ENCODE results near the gene HSD11B1. TPM values are rescaled to one million over a fixed set of nuclear protein-coding genes. Genes with fewer than 3 reads are reported as not detected.

Gene HSD11B1
- total RNA-seq, 1 donor from 2014 or later, result not detected

DNA sequence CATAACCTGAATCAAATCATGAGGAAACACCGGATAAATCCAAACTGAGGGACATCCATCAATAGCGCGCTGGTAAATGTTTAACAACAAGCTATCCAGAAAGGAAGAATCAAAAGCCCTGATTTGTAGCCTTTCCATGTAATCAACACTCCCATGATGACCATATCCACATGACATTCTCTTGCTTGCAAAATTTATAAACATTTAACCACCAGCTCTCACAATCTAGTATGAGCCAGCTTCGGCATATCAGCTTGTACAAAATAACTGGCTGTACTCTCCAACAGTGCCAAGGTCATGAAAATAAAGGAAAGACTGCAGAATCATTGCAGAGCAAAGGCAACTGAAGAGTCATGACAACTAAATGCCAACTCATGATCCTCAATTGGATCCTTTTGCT is 15.7 kb downstream of the HSD11B1 start:
- Mint-ChIP-seq H3K4me1 (no peaks in the 10 kb centered on the region), H3K4me3 (no peak overlapping the region), H3K27ac (ENCODE audit: unreplicated experiment) (no peak overlapping the region), H3K9me3 (no peaks in the 10 kb centered on the region), H3K27me3 (ENCODE audit: low read depth) (peaks cover 20% of the 10 kb centered on the region), H3K36me3 (ENCODE audit: low read depth) (no peaks in the 10 kb centered on the region)
- DNase-seq (ENCODE audit: low read depth, low spot score), result no peak
- TF ChIP-seq, protein P1, sequence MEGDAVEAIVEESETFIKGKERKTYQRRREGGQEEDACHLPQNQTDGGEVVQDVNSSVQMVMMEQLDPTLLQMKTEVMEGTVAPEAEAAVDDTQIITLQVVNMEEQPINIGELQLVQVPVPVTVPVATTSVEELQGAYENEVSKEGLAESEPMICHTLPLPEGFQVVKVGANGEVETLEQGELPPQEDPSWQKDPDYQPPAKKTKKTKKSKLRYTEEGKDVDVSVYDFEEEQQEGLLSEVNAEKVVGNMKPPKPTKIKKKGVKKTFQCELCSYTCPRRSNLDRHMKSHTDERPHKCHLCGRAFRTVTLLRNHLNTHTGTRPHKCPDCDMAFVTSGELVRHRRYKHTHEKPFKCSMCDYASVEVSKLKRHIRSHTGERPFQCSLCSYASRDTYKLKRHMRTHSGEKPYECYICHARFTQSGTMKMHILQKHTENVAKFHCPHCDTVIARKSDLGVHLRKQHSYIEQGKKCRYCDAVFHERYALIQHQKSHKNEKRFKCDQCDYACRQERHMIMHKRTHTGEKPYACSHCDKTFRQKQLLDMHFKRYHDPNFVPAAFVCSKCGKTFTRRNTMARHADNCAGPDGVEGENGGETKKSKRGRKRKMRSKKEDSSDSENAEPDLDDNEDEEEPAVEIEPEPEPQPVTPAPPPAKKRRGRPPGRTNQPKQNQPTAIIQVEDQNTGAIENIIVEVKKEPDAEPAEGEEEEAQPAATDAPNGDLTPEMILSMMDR (conservative IDR thresholded peaks at IDR 0.05), result no peak

DNA sequence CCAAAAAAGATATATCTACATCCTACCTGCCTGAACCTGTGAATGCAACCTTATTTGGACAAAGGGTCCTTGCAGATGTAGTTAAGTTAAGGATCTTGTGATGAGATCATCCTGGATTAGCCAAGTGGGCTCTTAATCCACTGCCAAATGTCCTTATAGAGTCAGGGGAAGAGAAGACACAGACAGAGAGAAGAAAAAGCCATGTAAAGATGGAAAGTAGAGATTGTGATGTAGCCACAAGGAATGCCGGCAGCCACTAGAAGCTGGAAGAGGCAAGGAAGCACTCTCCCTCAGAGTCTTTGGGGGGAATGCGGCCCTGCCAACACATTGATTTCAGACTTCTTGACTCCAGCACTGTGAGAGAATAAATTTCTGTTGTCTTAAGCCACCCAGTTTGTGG is 16.2 kb downstream of the HSD11B1 start:
- Mint-ChIP-seq H3K9me3 (no peaks in the 10 kb centered on the region), H3K27me3 (ENCODE audit: low read depth) (peaks cover 20% of the 10 kb centered on the region), H3K27ac (ENCODE audit: unreplicated experiment) (no peak overlapping the region), H3K4me1 (no peaks in the 10 kb centered on the region), H3K4me3 (no peak overlapping the region), H3K36me3 (ENCODE audit: low read depth) (no peaks in the 10 kb centered on the region)
- no peak for DNase-seq (ENCODE audit: low read depth, low spot score)
- TF ChIP-seq, protein P1 (conservative IDR thresholded peaks at IDR 0.05), result no peak

DNA sequence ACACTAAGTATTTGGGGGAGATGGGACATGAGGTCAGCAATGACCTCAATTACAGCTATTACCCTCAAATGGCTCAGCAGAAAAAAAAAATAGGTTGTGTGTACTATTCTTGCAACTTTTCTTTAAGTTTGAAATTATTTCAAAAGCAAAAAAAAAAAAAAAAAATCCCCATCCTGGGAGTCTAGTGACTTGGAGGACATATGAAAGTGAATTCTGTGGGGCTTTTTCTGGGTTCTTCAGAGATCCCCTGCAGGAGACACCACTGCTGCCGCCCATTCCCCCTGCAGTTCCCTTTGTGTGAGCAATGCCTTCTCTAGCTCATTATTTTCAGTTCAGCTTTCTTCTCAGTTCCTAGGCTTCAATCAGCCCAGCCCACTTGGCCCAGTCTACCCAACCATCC is 16.7 kb downstream of the HSD11B1 start:
- H3K4me1 Mint-ChIP-seq, result no peaks in the 10 kb centered on the region

DNA sequence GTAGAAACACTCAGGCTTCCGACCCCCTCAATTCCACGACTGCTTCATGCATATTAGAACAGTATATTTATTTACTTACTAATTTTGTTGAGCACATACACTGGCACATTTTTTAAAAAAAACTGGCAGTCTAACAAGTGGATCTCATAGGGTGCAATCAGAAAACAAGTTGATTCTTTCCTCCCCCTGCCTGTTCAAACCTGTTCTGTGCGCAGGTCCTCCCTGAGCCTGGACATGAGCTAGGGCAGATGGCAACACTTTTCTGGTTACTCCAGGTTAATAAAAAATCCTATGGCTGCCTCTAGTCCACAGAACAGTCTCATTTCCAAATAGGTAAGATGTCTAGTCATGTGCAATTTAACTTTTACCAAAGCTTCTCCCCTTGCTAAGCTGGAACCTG is 18.6 kb downstream of the HSD11B1 start:
- TF ChIP-seq, protein P1 (conservative IDR thresholded peaks at IDR 0.05), result no peak

More for the DNA sequence above, 16.7 kb downstream of the HSD11B1 start:
- TF ChIP-seq, protein P1 (conservative IDR thresholded peaks at IDR 0.05), result no peak
- no peaks in the 10 kb centered on the region for H3K9me3 Mint-ChIP-seq
- no peaks in the 10 kb centered on the region for H3K36me3 Mint-ChIP-seq (ENCODE audit: low read depth)
- H3K27ac Mint-ChIP-seq (ENCODE audit: unreplicated experiment), result no peak overlapping the region
- no peak overlapping the region for H3K4me3 Mint-ChIP-seq
- peaks cover 17% of the 10 kb centered on the region for H3K27me3 Mint-ChIP-seq (ENCODE audit: low read depth)
- no peak for DNase-seq (ENCODE audit: low read depth, low spot score)

DNA sequence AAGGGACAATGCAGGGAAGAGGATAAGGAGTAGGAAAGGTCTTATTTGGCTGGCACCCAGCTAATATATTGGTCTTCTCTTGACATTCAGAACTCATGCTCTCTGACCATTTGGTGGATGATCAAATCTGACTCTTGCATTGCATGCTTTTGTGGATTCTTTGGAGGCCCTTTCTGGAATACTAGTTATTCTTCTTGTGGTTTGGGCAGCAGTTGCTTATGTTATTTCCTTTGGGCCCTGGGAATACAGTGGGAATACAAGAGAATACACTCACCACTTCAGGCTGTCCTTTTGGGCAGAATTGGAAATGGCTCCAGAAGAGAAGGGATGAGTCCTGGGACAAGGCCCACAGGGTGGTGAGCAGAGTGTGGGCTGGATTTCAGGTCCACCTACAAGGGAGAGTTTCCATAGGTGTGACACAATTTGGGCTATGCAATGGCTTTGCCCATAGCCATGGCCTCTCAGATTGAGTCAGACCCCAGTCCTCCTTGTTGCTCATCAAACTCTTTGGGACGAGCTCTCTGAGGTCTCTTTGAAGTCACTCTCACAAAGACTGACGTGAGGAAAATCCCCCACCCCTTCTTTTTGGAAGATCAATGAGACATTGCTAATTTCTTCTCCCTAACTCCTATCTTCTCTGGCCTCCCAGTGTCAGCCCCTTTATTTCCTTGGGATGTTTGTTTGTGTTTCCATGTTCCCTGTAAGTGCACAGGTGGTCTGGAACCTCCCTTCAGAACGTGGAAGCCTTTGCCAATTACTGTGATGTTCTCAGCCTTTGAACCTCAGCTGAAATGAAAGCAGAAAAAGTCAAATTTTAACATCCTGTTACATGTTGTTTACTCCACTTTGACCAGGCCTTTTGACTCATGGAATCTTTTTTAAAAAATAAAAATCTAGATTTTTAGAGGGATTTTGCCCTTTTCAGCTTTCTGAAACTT is 19.4 kb downstream of the HSD11B1 start:
- Mint-ChIP-seq H3K9me3 (no peaks in the 10 kb centered on the region), H3K27me3 (ENCODE audit: low read depth) (peaks cover 7% of the 10 kb centered on the region), H3K4me1 (no peaks in the 10 kb centered on the region), H3K36me3 (ENCODE audit: low read depth) (no peaks in the 10 kb centered on the region), H3K4me3 (no peak overlapping the region), H3K27ac (ENCODE audit: unreplicated experiment) (no peak overlapping the region)
- TF ChIP-seq, protein P1 (conservative IDR thresholded peaks at IDR 0.05), result no peak
- no peak for DNase-seq (ENCODE audit: low read depth, low spot score)

More for the DNA sequence above, 18.6 kb downstream of the HSD11B1 start:
- Mint-ChIP-seq H3K27ac (ENCODE audit: unreplicated experiment) (no peak overlapping the region), H3K27me3 (ENCODE audit: low read depth) (peaks cover 7% of the 10 kb centered on the region), H3K4me1 (no peaks in the 10 kb centered on the region), H3K9me3 (no peaks in the 10 kb centered on the region), H3K4me3 (no peak overlapping the region), H3K36me3 (ENCODE audit: low read depth) (no peaks in the 10 kb centered on the region)
- no peak for DNase-seq (ENCODE audit: low read depth, low spot score)
